ENCODE results near the gene NDUFV1. TPM values are rescaled to one million over a fixed set of nuclear protein-coding genes. Genes with fewer than 3 reads are reported as not detected.

NDUFV1 gene
- total and polyA plus RNA-seq, 9 of the 15 experiments (the other 6 are each of a cell fraction or from before 2014, with no cell fraction given) = 10.8 to 423 (median 209) TPM

DNA sequence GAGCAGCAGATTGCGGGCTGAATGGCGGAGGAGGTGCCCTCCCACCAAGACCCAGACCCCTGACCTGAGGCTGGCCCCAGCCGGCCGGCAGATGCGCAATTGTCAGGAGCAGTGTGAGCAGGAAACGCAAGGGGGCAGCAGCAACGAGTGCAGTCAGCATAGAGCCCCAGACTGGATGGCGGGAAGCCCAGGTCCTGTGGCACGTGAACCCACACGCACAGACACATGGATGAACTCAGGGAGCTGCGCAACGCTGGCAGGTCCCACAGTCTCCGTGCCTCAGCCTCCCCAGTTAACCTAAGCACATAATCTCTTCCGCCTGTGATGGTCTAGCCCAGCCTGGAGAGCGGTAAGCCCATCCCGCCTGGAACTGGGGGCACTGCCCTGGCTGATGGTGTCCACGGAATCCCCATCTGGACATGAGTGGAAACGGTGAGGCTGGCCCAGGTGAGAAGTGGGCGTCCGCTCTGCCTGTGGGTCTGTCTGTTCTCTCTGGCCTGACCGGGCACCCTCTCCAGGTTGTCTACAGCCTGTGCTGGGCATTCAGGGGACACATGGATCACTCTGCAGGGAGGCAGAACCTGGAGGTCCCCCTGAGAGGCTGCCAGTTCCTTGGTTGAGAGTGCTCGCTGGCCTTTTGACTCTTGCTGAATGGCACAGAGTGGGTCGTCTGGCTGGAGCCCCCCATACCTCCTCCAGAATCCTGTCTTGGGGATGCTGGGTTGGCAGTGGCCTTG, 33.5 kb downstream of the NDUFV1 start (continued):
- TF ChIP-seq E2F8 (IDR thresholded peaks at IDR 0.05; ENCODE audit: low read depth, partially characterized antibody) (peak; percentile 61), ZNF263 (CRISPR knock-in tag; IDR thresholded peaks at IDR 0.05; ENCODE audit: borderline replicate concordance) (peak; percentile 55; the same call in 1 of the 2 replicates), KAT7 (CRISPR knock-in tag; IDR thresholded peaks at IDR 0.05; ENCODE audit: borderline replicate concordance) (no peak), CXXC5 (CRISPR knock-in tag; IDR thresholded peaks at IDR 0.05) (peak; percentile 44; the same call in 1 of the 2 replicates), RBM22 (IDR thresholded peaks at IDR 0.05; ENCODE audit: low read depth, low read length, poor library complexity, severe bottlenecking) (no peak), FOXA3 (CRISPR knock-in tag; conservative IDR thresholded peaks at IDR 0.05 in 1 of 2, IDR thresholded peaks at IDR 0.05 in 1 of 2) (0 out of 4 replicates have a peak, but pooled peaks of 1 of the 2 experiments have one; percentile 41), E2F3 (CRISPR knock-in tag; IDR thresholded peaks at IDR 0.05) (0 out of 2 replicates have a peak, but pooled peaks have one; percentile 36), SMAD2 (IDR thresholded peaks at IDR 0.05; ENCODE audit: low read depth, low read length) (no peak), CTCF (IDR thresholded peaks at IDR 0.05 in 2 of 3, conservative IDR thresholded peaks at IDR 0.05 in 1 of 3; ENCODE audit: insufficient read depth in 2 of 3, low read depth in 1 of 3, low read length in 3 of 3) (peak; percentile 77 to 85 (median 79)), JUN (IDR thresholded peaks at IDR 0.05; ENCODE audit: borderline replicate concordance, low read depth, low read length) (peak; percentile 19; the same call in 1 of the 2 replicates), JUN (CRISPR knock-in tag; IDR thresholded peaks at IDR 0.05; ENCODE audit: borderline replicate concordance) (no peak)
